NCI-H187 treated with DMSO at 0.1 percent for 48 hours (cell line): ENCODE results near the gene RGSL1.
A peak's percentile ranks its signal among the peaks of the same experiment; 100 is the strongest.

Experiments
- DNase-seq: peaks from one replicate; lab custom pipeline; 2025; lab: John Stamatoyannopoulos, UW

The RGSL1 gene

DNA sequence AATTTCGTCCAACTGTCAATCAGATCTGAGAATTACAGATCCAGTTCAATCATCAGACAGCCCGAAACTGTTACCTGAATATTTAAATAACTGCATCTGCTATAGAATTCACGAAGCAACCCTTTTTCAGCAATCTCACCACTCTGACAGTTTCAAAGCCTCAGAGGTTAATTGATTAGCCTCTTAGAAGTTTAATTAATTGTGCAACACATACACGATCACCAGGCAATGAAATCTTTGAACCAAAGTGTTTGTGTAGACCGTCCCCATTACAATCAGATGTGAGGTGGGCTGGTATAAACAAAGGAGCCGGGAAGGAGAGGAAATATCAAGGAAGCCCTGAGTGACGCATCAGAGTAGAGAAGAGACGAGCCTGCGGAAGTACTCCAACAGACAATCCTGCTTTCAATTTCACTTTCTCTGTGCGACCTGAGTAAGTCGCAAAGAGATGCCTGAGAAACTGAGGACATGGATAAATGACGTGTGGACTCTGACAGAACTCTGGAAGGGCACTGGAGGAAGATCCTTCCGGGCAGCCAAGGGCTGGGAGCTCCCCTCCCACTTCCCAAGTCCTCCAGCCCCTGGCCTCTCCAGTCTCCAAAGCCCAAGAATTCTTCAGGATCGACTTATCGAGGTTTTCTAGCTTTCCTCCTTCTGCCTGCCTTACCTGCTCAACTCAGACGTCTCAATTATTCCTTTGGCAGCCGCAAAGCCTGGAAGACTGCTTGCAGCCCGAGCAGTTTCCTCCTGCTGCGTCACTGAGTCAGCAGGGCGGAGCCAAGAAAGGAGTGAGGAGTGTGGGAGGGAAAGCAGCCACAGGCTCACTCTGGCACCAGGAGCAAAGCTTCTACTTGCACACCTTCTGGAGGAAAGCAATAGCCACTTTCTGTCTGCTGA lies 138.8 kb downstream of the RGSL1 start, which contains the start of gene RNASEL:
TSS of gene RNASEL (minus strand) at position 757 of the 897 bp plus-strand sequence. CDS start 2,450 bp downstream, outside the sequence.
- DNase-seq = peak; percentile 69

DNA sequence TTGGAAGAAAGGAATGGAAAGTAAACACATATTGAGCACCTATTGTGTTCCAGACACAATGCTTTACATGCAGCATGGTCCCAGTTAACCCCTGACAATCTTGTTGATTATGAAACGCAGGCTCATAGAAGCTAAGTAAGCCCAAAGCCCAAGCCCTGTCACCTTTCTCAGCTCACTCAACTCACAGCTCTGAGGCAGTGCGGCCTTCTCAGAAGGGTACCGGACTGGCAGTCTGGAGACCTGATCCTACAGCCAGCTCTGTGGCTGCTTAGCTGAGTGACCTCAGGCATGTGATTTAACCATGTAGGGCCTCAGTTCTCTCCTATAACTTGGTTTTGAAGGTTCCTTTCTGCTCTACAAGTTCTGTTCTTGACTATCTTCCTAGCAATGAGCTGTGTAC lies 139.6 kb downstream of the RGSL1 start:
- no peak for DNase-seq

DNA sequence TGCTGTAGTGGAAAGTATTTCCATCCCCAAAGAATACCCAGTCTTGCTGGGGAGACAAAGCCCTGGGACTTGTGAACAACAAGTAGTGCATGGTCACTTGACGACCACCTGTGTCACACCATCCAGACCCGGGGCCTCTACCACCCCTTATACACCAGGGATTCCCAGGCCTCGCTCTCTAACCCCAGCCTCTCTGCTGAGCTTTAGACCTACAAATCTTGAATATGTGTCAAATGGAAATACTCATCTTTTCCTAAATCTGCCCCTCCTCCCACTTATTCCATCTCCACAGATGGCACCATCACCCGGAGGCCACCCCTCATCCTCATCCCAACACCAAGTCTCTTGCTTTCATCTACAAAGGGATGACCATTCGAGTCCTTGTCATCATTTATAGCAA lies 140.0 kb downstream of the RGSL1 start:
- DNase-seq = no peak

DNA sequence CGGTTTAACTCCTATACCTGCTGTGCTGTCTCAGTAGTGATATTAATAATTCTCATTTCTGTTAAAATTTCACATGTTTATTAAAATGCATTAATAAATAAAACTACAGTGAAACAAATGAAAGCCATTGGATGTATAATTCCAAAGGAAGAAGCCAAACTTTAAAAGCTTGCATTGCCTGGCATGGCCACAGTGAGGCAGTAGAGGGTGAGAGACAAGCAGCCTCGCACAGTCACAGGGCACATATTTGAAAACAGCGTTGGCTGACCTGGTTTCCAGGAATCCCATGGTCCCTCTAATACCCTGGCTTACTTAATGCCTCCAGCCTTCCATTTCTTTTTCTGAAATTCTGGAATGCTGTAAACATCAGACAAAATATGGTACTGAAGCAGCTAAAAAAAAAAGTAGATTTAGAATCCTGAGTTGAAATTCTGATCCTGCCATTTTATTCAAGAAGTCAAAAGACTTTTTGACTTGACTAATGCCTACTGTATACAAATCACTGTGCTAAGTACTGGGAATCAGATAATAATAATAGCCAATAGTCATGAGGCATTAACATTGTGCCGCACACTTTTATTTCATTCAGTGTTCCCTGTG lies 145.8 kb downstream of the RGSL1 start:
- peak; percentile 51 for DNase-seq

DNA sequence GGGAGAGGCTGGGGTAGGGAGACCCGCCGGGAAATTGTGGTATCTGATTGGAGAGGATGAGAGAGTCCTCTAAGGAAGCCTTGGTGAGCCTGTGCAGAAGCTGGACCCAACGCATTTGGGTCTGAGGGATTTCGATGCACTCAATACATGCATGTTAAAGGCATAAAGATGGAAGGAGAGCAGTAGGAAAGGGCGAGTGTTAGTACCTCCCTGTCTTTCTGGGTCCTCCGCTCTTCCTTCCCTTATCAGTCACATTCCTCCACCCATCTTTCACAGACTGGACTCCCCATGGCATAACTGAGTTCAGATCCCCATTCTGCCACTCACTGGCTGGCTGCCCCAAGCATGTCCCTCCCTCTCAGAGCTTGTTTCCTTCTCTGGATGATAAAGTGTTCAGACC lies 147.0 kb downstream of the RGSL1 start:
- DNase-seq = no peak

DNA sequence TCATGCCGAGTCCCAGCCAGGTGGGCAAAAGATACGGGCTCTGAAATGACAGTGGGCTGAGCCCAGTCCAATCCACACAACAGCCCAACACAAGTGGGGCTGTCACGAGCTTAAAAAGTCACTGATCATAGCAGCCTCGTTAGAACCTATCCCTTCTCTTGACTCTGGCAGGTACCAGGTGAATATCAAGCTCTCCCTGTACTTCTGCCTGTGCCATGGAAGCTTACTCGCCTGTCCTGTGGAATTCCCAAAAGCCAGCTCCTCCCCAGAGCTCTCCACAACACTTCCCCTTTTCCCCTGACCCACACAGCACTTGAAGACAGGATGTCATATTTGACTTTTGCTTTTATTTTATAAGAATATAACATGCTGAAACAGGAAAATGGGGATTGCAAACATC lies 148.3 kb downstream of the RGSL1 start:
- DNase-seq = no peak

DNA sequence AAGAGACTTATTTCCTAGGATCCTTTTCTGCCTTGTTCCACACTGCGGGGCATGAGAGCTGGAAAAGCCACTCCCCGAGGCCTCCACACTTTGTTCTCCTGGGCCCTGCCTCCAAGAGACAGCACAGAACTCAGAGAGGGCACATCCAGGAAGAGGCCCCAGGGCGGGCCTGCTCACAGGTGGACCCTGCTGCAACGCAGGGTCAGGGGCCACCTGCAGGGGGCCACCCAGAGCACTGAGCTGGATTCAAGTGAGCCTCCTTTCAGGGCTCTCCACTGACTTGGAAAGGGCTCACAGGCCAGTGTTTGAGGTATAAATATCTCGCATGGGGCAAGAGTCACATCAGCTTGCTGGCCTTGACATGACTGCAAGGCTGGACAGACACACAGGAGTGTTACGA lies 149.4 kb downstream of the RGSL1 start:
- DNase-seq = no peak

DNA sequence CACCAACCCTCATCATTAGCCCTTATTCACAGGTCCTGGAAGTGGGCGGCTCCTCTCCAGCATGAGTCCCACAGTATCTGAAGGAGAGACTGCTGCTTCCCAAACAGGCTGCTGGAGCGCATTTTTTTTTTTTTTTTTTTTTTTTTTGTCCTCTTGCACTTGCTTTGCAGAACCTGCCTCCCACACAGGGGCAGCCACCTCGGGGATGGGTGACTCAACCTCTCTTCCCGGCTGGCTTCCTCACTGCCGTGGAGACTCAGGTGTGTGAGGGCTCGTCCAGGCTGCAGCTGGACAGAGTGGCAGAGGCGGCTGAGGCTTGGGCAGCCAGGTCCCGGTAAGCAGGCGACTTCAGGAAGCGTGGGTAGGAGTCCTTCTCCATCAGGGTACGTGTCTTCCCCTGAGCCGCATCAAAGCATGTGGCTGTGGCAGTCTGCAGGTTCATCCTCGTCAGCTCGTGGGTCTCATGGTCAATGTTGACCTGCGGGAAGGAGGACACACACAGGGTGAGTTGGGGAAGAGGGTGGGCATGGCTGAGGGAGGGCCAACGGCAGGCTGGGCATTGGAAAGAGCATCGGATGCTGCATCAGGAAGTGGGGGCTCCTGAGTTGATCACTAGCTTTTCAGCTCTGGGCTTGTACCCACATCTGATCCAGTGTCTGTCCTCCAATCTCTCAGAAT lies 150.2 kb downstream of the RGSL1 start:
- DNase-seq = no peak

DNA sequence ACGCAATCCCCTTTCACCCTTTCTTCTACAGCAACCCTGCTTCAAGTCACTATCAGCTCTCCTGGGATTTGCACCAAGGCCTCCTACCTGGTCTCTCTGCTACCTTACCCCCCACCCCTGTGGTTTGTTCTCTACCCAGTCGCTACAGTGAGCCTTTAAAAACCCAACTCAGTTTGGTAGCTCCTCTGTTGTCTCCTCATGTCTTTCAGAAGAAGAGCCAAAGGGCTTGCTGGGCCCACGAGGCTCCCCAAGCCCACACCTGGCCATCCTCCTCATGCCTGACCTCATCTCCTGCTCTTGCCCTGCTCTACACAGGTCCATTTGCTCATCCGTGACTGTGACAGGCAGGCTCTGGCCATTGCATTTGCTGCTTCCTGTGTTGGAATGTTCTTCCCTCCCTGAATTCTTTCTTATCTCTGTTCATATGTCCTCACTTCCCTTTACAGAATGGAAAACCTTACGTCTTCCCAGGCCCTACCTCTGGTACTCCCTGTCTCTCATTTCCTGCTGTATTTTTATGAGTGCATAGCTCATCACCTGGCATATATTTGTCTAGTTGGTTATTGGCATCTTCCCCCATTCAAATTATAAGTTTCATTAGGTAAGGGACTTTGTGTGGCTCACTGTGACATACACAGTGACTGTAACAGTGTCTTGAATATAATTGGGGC lies 150.9 kb downstream of the RGSL1 start:
- DNase-seq = no peak

DNA sequence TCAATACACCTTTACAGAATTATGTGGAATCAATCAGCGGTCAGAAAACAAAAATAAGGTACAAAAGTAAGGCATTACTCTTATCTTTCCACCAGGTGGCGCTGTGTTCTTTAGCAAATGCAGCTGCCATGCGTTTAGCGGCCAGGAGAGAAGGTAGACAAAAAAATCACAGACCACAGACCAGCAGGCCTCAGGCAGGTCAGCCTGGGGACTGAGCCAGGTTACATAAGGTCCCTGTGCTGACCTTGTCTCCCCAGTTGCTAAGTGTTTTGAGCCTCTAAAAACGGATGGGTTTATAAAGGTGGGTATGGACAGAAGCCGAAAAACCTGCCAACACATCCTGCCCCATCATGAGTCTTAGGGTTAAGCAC lies 151.5 kb downstream of the RGSL1 start:
- DNase-seq = peak; percentile 68

DNA sequence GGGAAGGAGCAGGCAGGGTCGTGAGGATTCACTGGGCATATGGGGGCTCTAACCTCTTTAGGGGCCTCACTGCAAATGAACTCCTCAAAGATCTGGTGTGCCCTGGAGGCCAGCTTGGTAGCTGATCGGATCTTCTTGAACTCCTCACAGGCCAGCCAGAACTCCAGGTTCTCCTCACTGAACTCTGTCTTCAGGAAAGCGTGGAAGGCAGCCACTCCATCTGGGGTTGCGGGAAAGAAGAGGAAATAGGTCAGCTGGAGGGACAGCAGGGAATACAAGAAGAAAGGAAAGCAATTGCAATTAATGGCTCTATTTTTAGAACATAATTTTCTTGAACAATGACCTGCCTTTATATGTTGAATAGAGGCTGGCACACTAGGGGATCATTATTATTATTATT lies 152.0 kb downstream of the RGSL1 start:
- DNase-seq = no peak

DNA sequence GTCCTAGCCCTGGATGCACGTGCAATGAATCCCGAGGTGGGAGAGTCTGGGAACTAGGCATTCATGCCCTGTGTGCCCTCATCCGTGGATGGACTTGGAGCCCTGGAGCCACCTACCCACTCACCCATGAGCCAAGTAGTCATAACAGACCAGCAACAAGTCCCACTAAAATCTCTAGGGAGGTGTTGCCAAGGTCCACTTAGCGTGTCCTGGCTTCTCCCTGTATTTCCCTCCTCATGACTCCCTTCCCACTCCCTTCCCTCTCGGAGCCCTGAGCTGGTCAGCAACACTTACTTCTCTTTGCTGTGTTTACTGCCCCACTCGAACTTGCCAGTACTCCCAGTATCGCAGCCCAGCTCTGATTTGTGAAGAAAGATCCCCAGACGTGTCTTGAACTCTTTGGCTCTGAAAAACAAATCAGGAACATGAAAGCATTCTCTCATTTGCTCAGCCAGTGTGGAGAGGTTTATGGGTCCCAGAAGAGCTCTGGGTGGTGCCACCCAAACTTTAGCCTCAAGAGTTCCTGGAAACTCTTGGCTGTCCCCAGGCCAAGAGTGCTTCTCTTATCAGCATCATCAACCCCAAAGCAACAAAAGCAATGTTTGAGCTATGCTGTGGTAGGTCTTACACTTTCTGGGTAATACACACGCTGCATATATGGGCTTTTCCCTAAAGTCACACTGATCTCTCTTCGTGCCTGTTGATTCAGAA lies 153.1 kb downstream of the RGSL1 start:
- no peak for DNase-seq

DNA sequence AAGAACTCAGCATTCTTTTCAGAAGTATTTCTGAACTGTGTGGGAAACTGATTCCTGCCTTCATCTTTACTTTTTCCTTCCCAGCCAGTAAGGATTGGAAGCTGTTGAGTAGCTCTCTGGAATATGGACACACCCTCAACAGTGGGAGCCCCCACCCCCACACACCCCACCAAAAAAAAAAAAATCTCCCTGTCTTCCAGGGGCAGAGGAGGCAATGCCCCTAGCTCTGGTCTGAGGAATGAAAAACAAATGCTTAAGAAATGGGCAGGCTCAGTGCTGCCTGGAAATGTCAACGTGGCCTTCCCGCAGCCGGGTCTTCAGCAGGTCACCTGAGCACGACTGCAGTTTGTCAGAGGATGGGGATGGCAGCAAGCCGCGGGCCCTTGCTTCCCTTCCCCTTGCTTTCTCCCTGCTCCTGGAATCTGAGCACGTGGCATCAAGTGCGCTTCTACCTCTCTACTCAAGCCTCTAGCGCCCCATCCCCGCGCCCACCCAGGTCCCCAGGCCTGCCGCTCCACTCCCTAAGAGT lies 153.8 kb downstream of the RGSL1 start:
- DNase-seq = peak; percentile 39

DNA sequence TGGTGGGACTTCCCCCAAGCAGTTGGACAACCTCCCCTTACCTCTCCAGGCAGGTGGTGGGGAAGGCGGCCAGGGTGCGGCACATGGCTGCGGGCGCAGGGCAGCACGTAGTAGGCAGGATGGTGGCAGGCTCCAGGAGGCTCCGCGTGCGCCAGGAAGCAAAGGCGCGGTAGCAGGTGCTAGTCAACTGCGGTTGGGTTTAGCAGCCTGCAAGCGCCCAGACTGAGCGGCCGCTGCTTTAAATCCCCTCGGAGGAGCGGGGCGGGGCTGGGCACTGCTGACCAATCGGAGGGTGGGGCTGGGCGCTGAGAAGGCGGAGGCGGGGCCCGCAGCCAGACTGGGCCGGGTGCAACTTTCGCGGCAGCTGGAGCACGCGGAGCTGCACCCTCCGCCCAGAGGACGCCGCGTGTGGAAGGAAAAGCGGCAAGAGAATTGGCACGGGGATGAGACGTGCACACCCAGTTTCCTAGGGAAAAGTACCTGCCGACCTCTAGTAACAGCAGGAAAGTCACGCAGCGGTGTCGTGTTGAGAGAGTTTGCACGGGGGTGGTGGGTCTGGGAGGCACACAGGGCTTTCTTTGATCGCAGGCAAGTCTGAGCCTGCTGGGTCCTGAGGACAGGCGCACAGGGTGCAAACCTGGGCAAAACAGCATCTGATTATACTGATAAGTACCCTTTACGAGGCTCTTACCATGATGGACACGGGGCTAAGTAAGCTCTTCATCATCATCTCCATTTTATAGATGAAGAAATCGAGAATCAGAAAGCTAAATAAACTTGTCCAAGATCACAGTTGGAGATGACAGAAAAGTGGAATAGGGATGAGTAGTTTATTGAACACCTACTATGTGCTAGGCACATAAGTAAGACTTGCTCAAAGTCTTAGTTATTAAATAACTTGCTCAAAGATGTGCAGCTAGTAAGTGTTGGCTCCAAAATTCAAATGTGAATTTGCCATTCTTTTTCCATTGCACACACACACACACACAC lies 154.5 kb downstream of the RGSL1 start, which contains the start of gene RGS16:
TSS of gene RGS16 (minus strand) at position 215 of the 990 bp plus-strand sequence. CDS start at position 85, 130 bp downstream.
- peak; percentile 92 for DNase-seq

DNA sequence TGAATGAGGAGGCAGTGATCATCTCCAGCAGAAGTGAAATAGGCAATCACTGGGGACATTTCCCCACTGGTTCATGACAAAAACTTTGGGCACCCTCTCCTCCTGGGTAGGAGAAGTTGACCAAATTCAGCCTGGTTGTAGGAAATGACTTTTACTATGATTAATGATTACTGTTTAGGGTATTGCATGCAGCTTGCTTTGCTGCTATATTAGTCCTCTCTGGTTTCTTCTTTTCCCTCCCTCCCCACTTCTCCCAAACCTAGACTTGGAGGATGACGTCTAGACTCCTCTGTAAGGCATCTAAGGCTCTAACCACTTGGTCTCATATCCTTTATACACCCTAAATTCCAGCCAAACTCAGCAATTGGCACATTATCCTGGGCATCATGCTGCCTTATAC lies 157.6 kb downstream of the RGSL1 start:
- DNase-seq = no peak

DNA sequence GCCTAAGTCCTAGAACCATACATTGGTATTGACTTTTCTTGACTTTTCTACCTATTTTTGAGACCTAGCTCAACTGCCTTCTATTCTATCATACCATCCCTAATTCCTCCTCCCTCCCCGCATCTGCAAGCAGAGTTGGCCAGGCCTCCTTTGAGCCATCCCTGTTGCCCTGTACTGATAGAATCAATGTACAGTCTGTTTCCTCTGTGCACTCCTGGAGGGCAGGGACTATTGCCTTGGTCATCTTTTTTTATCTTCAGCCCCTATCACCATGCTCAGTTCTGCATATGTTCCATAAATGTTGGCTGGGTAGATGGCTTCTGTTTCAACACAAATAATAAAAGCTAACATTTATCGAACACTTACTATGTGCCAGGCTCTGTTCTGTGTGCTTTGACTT lies 158.3 kb downstream of the RGSL1 start:
- DNase-seq = no peak

DNA sequence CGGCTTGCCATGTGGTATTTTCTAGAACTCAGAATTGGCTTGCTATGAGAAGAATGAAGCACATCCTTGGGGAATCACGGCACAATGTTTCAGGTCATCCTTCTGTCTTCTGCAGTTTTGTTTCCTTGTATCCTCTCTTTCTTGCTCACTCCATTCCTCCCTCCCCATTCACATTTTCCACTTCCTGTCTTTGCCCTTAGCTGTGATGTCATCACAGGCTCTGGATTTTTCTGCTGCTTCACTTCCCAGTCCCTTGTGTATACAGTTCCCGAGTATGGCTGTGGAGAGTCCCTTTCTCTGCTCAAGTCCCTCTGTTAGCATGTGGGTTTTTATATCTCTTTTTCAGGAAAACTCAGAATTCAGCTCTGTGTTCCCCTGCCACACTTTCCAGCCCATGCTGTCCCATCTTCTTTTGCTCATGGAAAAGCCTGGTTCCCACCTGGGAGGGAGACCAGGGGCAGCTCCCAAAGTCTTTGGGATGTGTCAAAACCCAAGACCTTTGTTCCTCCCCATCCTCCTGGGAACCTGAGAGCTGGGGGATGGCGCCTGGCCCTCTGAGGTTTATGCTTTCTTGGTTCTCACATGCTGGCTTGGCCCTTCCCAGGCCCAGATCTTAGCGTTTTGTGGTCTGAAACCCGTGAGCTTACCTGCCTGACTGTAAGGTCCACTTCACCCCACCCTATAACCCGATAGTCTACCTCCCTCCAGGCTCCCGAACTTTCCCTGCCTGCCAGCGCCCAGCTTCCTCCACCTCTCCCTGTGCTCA lies 159.1 kb downstream of the RGSL1 start:
- no peak for DNase-seq
